K562 (cell line): Measurements from ENCODE around the gene CNIH1.
"Not testable (repeated sequence)": the region's sequence is repeated elsewhere in the genome, so short reads cannot be mapped to it uniquely, and the experiment has no call there.

ENCODE experiments used
- DPF2 ChIP-seq: fragments of 450-650 bp; IDR thresholded peaks from 2 replicates; pipeline ENCODE4 v1.6.1; 2016
- FOSL1 ChIP-seq: fragments of 200-800 bp; sonication (Bioruptor generic); conservative IDR thresholded peaks from 2 replicates; pipeline ENCODE4 v1.6.1; 2016; ENCODE audit warnings: missing genetic modification characterization, missing compliant biosample characterization
- MAFK ChIP-seq: IDR thresholded peaks from 2 replicates; pipeline ENCODE4 v1.6.1; 2011; ENCODE audit warnings: low read length, improper control_type of control experiment
- ZC3H4 ChIP-seq: sonication (generic); formaldehyde crosslinking; IDR thresholded peaks from 2 replicates; pipeline ENCODE4 v1.9.0; 2021; ENCODE audit warnings: missing genetic modification reagents, borderline replicate concordance
- ZNF121 ChIP-seq: sonication (generic); formaldehyde crosslinking; conservative IDR thresholded peaks from 2 replicates; pipeline ENCODE4 v1.8.0; 2022; ENCODE audit warnings: missing genetic modification reagents
- TF ChIP-seq, protein P1 (sequence below), 3 experiments: IDR thresholded peaks in 2 of 3; conservative IDR thresholded peaks in 1 of 3; 2 replicates each; pipeline ENCODE4 v1.5.1; 2011 to 2012; ENCODE audit warnings: low read length in 3 of 3, mild to moderate bottlenecking in 3 of 3, control low read depth in 2 of 3, improper control_type of control experiment in 1 of 3, inconsistent platforms in 1 of 3, low read depth in 1 of 3, mixed read lengths in 1 of 3, moderate library complexity in 1 of 3; ENCODE audit not compliant: insufficient read depth in 2 of 3
- TF ChIP-seq, protein P2 (sequence below): sonication (generic); formaldehyde crosslinking; IDR thresholded peaks from 2 replicates; pipeline ENCODE4 v1.8.0; 2022; ENCODE audit warnings: missing genetic modification reagents, mild to moderate bottlenecking, borderline replicate concordance

DNA sequence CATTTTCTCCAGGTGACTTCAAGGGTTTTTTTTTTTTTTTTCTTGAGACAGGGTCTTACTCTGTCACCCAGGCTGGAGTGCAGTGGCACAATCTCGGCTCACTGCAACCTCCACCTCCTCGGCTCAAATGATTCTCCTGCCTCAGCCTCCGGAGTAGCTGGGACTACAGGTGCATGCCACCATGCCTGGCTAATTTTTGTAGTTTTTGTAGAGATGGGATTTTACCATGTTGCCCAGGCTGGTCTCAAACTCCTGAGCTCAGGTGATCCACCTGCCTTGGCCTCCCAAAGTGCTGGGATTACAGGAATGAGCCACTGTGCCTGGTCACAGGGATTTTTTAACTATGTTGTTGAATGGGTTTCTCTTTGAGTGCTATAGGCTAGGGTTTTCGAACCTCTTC, 3.2 kb downstream of the CNIH1 start:
- TF ChIP-seq, protein P1, sequence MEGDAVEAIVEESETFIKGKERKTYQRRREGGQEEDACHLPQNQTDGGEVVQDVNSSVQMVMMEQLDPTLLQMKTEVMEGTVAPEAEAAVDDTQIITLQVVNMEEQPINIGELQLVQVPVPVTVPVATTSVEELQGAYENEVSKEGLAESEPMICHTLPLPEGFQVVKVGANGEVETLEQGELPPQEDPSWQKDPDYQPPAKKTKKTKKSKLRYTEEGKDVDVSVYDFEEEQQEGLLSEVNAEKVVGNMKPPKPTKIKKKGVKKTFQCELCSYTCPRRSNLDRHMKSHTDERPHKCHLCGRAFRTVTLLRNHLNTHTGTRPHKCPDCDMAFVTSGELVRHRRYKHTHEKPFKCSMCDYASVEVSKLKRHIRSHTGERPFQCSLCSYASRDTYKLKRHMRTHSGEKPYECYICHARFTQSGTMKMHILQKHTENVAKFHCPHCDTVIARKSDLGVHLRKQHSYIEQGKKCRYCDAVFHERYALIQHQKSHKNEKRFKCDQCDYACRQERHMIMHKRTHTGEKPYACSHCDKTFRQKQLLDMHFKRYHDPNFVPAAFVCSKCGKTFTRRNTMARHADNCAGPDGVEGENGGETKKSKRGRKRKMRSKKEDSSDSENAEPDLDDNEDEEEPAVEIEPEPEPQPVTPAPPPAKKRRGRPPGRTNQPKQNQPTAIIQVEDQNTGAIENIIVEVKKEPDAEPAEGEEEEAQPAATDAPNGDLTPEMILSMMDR (IDR thresholded peaks at IDR 0.05 in 2 of 3, conservative IDR thresholded peaks at IDR 0.05 in 1 of 3; ENCODE audit: insufficient read depth in 2 of 3, low read depth in 1 of 3, low read length in 3 of 3), result not testable (repeated sequence)
- TF ChIP-seq, protein P2, sequence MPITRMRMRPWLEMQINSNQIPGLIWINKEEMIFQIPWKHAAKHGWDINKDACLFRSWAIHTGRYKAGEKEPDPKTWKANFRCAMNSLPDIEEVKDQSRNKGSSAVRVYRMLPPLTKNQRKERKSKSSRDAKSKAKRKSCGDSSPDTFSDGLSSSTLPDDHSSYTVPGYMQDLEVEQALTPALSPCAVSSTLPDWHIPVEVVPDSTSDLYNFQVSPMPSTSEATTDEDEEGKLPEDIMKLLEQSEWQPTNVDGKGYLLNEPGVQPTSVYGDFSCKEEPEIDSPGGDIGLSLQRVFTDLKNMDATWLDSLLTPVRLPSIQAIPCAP (CRISPR knock-in tag), result not testable (repeated sequence)
- TF ChIP-seq ZNF121 (CRISPR knock-in tag); MAFK; FOSL1 (tag); DPF2; ZC3H4: not testable (repeated sequence)
